ENCODE results near the gene SLC2A11. TPM values are rescaled to one million over a fixed set of nuclear protein-coding genes. Genes with fewer than 3 reads are reported as not detected.

Gene SLC2A11
- total and polyA plus RNA-seq, 10 of the 15 experiments (the other 5 are each of a cell fraction or from before 2014, with no cell fraction given) = 0.98 to 18.3 (median 8.6) TPM

GRCh38 chr22:23833911-23834317 is 23.8 kb upstream of the SLC2A11 start:
- H3K4me3 ChIP-seq = no peak overlapping the region
- POLR2A ChIA-PET = no interaction called here
- intact Hi-C loops (cut with micrococcal nuclease; ENCODE audit: unreplicated experiment) = no loop called here
- no peaks in the 10 kb centered on the region for H3K27me3 ChIP-seq (replicated peaks in 1 of 2; ENCODE audit: control insufficient read depth in 2 of 2, insufficient read depth in 2 of 2, low read length in 1 of 2)
- H3K4me2 ChIP-seq (ENCODE audit: control insufficient read depth, insufficient read depth) = no peak overlapping the region
- no peaks in the 10 kb centered on the region for H3K9me3 ChIP-seq (replicated peaks; ENCODE audit: control insufficient read depth, insufficient read depth, low read length)
- no peak overlapping the region for H3K27ac ChIP-seq (ENCODE audit: control insufficient read depth, insufficient read depth)
- TF ChIP-seq BACH1 (IDR thresholded peaks at IDR 0.05; ENCODE audit: borderline replicate concordance) (no peak), POLR2A (IDR thresholded peaks at IDR 0.05; ENCODE audit: low read depth, low read length) (0 out of 2 replicates have a peak, but pooled peaks have one; percentile 49)
- CTCF ChIA-PET = no interaction called here
- in situ Hi-C loops (cut with MboI) = no loop called here
- WGBS (ENCODE audit: insufficient coverage, insufficient replicate concordance, low lambda C conversion rate, missing lambda C conversion rate) = 94% methylated on average over 13 of the region's 13 CpGs
- H2AFZ ChIP-seq (ENCODE audit: control insufficient read depth, low read depth, low read length) = no peak overlapping the region
- peaks cover 2% of the 10 kb centered on the region; the same call in 1 of the 2 replicates for H4K20me1 ChIP-seq (ENCODE audit: control insufficient read depth, insufficient read depth)
- H3K36me3 ChIP-seq (ENCODE audit: control insufficient read depth in 2 of 2, insufficient read depth in 2 of 2, low read length in 1 of 2) = peaks cover 22 to 44% of the 10 kb centered on the region in 2 experiments
- no peak overlapping the region for H3K9ac ChIP-seq (ENCODE audit: control insufficient read depth, insufficient read depth, low read length)
- DNase-seq (ENCODE audit: low read depth, low spot score) = no peak
- BruUV-seq (replicated peaks) = no TSS peak
- SMC1A ChIA-PET (ENCODE audit: uncharacterized antibody, unreplicated experiment) = no interaction called here
- peaks cover 2% of the 10 kb centered on the region for H3K79me2 ChIP-seq (ENCODE audit: control insufficient read depth, insufficient read depth, low read length)
- RAD21 ChIA-PET (ENCODE audit: unreplicated experiment) = no interaction called here
- H3K4me1 ChIP-seq (ENCODE audit: control insufficient read depth, insufficient read depth, low read length) = peaks cover 14% of the 10 kb centered on the region
- no peak for FAIRE-seq
- no peak for ATAC-seq

- Histone ChIP-seq H2AFZ (ENCODE audit: control insufficient read depth, low read depth, low read length) (no peak overlapping the region), H3K9ac (ENCODE audit: control insufficient read depth, insufficient read depth, low read length) (no peak overlapping the region), H3K9me3 (replicated peaks; ENCODE audit: control insufficient read depth, insufficient read depth, low read length) (no peaks in the 10 kb centered on the region), H3K27me3 (replicated peaks in 1 of 2; ENCODE audit: control insufficient read depth in 2 of 2, insufficient read depth in 2 of 2, low read length in 1 of 2) (no peaks in the 10 kb centered on the region), H3K36me3 (ENCODE audit: control insufficient read depth in 2 of 2, insufficient read depth in 2 of 2, low read length in 1 of 2) (peaks cover 17 to 42% of the 10 kb centered on the region in 2 experiments), H3K4me2 (ENCODE audit: control insufficient read depth, insufficient read depth) (no peak overlapping the region), H3K4me3 (no peak overlapping the region), H3K27ac (ENCODE audit: control insufficient read depth, insufficient read depth) (no peak overlapping the region), H3K4me1 (ENCODE audit: control insufficient read depth, insufficient read depth, low read length) (peaks cover 15% of the 10 kb centered on the region), H4K20me1 (ENCODE audit: control insufficient read depth, insufficient read depth) (peaks cover 2% of the 10 kb centered on the region; the same call in 1 of the 2 replicates), H3K79me2 (ENCODE audit: control insufficient read depth, insufficient read depth, low read length) (peaks cover 2% of the 10 kb centered on the region)
- DNase-seq (ENCODE audit: low read depth, low spot score) (no peak), FAIRE-seq (no peak), ATAC-seq (no peak)
- in situ Hi-C loops (cut with MboI) = no loop called here
- intact Hi-C loops (cut with micrococcal nuclease; ENCODE audit: unreplicated experiment) = no loop called here
- ChIA-PET POLR2A (no interaction called here), CTCF (interaction anchor here (3.7 kb wide), 1 partner anchor 63 kb away, joined by 12 read pairs; the partner anchor contains the start of gene MMP11), SMC1A (ENCODE audit: uncharacterized antibody, unreplicated experiment) (interaction anchor here (1.1 kb wide), 1 partner anchor 12 kb away, joined by 3 read pairs; no protein-coding TSS in a partner anchor), RAD21 (ENCODE audit: unreplicated experiment) (no interaction called here)
- BruUV-seq (replicated peaks) = no TSS peak
- 95% methylated on average over 2 of the region's 3 CpGs for WGBS (ENCODE audit: insufficient coverage, insufficient replicate concordance, low lambda C conversion rate, missing lambda C conversion rate)
- TF ChIP-seq ATF7 (IDR thresholded peaks at IDR 0.05; ENCODE audit: low read depth) (no peak), STAT3 (IDR thresholded peaks at IDR 0.05; ENCODE audit: low read depth, low read length) (no peak), NRF1 (conservative IDR thresholded peaks at IDR 0.05; ENCODE audit: low read depth, low read length) (no peak), RB1 (IDR thresholded peaks at IDR 0.05; ENCODE audit: borderline replicate concordance) (no peak), ZNF622 (IDR thresholded peaks at IDR 0.05) (no peak), HDGF (IDR thresholded peaks at IDR 0.05) (no peak), LARP7 (IDR thresholded peaks at IDR 0.05) (no peak), KAT2A (conservative IDR thresholded peaks at IDR 0.05; ENCODE audit: control insufficient read depth, low read depth, low read length) (no peak), BCLAF1 (IDR thresholded peaks at IDR 0.05) (no peak), BMI1 (IDR thresholded peaks at IDR 0.05; ENCODE audit: borderline replicate concordance) (no peak)
- TF ChIP-seq, protein P1, sequence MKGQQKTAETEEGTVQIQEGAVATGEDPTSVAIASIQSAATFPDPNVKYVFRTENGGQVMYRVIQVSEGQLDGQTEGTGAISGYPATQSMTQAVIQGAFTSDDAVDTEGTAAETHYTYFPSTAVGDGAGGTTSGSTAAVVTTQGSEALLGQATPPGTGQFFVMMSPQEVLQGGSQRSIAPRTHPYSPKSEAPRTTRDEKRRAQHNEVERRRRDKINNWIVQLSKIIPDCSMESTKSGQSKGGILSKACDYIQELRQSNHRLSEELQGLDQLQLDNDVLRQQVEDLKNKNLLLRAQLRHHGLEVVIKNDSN (IDR thresholded peaks at IDR 0.05; ENCODE audit: borderline replicate concordance, extremely low read length, insufficient read depth, low read depth, low read length) = no peak
- TF ChIP-seq, protein P2, sequence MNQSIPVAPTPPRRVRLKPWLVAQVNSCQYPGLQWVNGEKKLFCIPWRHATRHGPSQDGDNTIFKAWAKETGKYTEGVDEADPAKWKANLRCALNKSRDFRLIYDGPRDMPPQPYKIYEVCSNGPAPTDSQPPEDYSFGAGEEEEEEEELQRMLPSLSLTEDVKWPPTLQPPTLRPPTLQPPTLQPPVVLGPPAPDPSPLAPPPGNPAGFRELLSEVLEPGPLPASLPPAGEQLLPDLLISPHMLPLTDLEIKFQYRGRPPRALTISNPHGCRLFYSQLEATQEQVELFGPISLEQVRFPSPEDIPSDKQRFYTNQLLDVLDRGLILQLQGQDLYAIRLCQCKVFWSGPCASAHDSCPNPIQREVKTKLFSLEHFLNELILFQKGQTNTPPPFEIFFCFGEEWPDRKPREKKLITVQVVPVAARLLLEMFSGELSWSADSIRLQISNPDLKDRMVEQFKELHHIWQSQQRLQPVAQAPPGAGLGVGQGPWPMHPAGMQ (IDR thresholded peaks at IDR 0.05; ENCODE audit: borderline replicate concordance) = no peak
Observed at GRCh38 chr22:23834406-23834792, 23.3 kb upstream of the SLC2A11 start.

Data from GM12878 (cell line).